GM19351 (cell line): ENCODE results near the gene NQO2.
A peak's percentile ranks its signal among the peaks of the same experiment; 100 is the strongest.

Experiments
- ATAC-seq: cut with Tn5 transposase; IDR thresholded peaks from one replicate; pipeline ENCODE4 v1.9.1; 2021; ENCODE audit warnings: mild to moderate bottlenecking, moderate library complexity; ENCODE audit not compliant: unreplicated experiment

The NQO2 gene

DNA sequence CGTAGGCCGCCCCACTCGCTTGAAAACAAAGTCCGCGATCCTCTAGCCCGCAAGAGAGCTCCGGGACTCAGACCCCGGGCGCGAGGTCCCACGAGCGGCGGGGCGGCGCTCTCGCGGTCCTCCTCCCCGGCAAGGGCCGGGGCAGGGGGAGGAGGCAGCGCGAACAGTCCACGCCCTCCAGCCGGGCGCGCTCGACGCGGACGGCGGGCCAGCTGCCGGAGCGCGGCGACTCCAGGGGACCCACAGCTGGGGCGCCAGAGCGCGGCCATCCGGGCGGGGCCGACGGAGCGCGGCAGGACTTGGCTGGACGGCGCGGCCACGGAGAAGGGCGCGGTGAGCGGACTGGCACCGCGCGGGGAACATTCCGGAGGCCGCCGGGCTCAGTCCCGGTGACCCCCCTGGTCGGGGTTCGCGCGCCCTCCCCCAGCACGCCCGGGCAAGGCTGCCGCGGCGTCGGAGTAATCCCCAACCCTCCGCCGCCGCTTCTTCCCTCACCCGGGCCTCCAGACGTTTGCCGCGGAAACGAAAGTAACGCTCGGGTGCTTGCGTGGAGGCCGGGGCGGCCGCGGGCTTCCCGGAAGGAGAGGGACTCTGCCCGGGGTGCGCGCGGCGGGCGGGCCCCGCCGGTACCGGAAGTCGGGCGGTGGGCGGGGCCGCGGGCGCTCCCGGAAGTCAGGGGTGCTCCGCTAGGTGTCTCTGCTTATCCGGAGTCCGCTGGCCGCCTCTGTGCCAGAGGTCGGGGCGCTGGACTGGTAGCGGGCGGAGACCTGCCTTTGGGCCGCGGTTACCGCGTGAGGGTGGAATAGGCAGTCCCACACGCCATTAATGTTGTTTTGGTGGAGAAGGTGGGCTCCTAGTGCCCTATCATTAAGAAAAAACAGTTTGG is 68.9 kb downstream of the NQO2 start, which contains the start of gene RIPK1:
Gene RIPK1, plus strand, starts transcription at position 166 of the 886 bp plus-strand sequence. CDS start 8,330 bp downstream, outside the sequence.
- ATAC-seq, result peak; percentile 78
